GM12864 (cell line): ENCODE measurements around the gene LCN6.

Experiments
- DNase-seq: peaks from one replicate; pipeline ENCODE4 v3.0.0-alpha.2; 2011; ENCODE audit warnings: low read depth
- H3K4me3 ChIP-seq: 2 replicates; pipeline ENCODE4 v1.5.1; 2011; ENCODE audit warnings: mild to moderate bottlenecking, low read depth, low read length, control low read depth
- CTCF ChIP-seq: IDR thresholded peaks from 2 replicates; pipeline ENCODE4 v1.5.1; 2011; ENCODE audit warnings: low read depth, mild to moderate bottlenecking, moderate library complexity, low read length, control low read depth, inconsistent platforms; ENCODE audit errors: missing control alignments

The LCN6 gene

GRCh38 chr9:136740971-136741882, 7.1 kb downstream of the LCN6 start:
- no peak for TF ChIP-seq CTCF
- H3K4me3 ChIP-seq = no peak overlapping the region
- no peak for DNase-seq

- no peak for DNase-seq
- H3K4me3 ChIP-seq = no peak overlapping the region
- TF ChIP-seq CTCF = no peak
Observed at GRCh38 chr9:136740491-136740890, 7.8 kb downstream of the LCN6 start.

- TF ChIP-seq CTCF = no peak
- no peak for DNase-seq
- no peak overlapping the region for H3K4me3 ChIP-seq
Observed at GRCh38 chr9:136740069-136740468, 8.3 kb downstream of the LCN6 start.

- DNase-seq = no peak
- TF ChIP-seq CTCF = no peak
- H3K4me3 ChIP-seq = no peak overlapping the region
Observed at GRCh38 chr9:136739509-136739908, 8.8 kb downstream of the LCN6 start.

- TF ChIP-seq CTCF = no peak
- H3K4me3 ChIP-seq = no peak overlapping the region
- no peak for DNase-seq
Observed at GRCh38 chr9:136738960-136739359, 9.4 kb downstream of the LCN6 start.

- H3K4me3 ChIP-seq = no peak overlapping the region
- no peak for DNase-seq
- TF ChIP-seq CTCF = no peak
Observed at GRCh38 chr9:136735812-136736480, 12.4 kb downstream of the LCN6 start.
